ENCODE results near the gene FBXL2. TPM values are rescaled to one million over a fixed set of nuclear protein-coding genes. Genes with fewer than 3 reads are reported as not detected.

The FBXL2 gene
- total RNA-seq, 4 donors from 2014 or later: 0.76 to 6.0 (median 3.0) TPM

- intact Hi-C loops (cut with DNase I; ENCODE audit: low total_unique reads): no loop called here
- H3K4me3 ChIP-seq (ENCODE audit: low read depth, poor library complexity, severe bottlenecking): no peak overlapping the region
- no peak for DNase-seq (ENCODE audit: low spot score in 2 of 2)
- WGBS, 2 donors: 91 to 92% methylated on average over 4 of the region's 4 CpGs
- no peak for TF ChIP-seq POLR2A (IDR thresholded peaks at IDR 0.05)
- no peak for TF ChIP-seq CTCF (IDR thresholded peaks at IDR 0.05)
Measured at GRCh38 chr3:33389908-33390307, 112.7 kb downstream of the FBXL2 start.

- intact Hi-C loops (cut with DNase I; ENCODE audit: low total_unique reads): no loop called here
- no peak for TF ChIP-seq CTCF (IDR thresholded peaks at IDR 0.05)
- TF ChIP-seq POLR2A (IDR thresholded peaks at IDR 0.05): no peak
- no peak overlapping the region for H3K4me3 ChIP-seq (ENCODE audit: low read depth, poor library complexity, severe bottlenecking)
- WGBS, 2 donors: 84 to 88% methylated on average over 8 of the region's 8 CpGs
- no peak for DNase-seq (ENCODE audit: low spot score in 2 of 2)
Measured at GRCh38 chr3:33391255-33391995, 114.2 kb downstream of the FBXL2 start.

DNA sequence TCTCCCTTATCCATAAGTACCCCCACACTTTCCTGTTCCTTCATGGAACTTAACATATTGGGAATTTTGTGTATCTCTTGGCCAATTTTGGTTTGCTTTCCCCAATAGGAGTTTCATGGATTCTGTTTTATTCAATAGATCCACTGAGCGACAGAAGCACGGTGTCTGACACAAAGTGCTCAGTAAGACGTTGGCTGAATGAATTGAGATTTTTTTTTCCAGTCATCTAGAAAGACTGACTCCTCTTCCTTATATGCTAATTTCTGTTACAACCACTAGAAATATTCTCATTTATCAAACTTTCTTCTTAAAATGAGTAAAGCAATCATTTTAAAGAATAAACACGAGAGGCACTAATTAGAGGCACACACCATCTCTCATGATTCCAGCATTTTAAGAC, 114.9 kb downstream of the FBXL2 start:
- WGBS, 2 donors: 95% methylated on average over 4 of the region's 4 CpGs
- DNase-seq (ENCODE audit: low spot score in 2 of 2): no peak
- intact Hi-C loops (cut with DNase I; ENCODE audit: low total_unique reads): no loop called here
- TF ChIP-seq CTCF (IDR thresholded peaks at IDR 0.05): no peak
- no peak for TF ChIP-seq POLR2A (IDR thresholded peaks at IDR 0.05)
- no peak overlapping the region for H3K4me3 ChIP-seq (ENCODE audit: low read depth, poor library complexity, severe bottlenecking)

- no peak overlapping the region for H3K4me3 ChIP-seq (ENCODE audit: low read depth, poor library complexity, severe bottlenecking)
- no peak for DNase-seq (ENCODE audit: low spot score in 2 of 2)
- intact Hi-C loops (cut with DNase I; ENCODE audit: low total_unique reads): no loop called here
- WGBS, 2 donors: 57 to 61% methylated on average over 4 of the region's 4 CpGs
- TF ChIP-seq CTCF (IDR thresholded peaks at IDR 0.05): no peak
- no peak for TF ChIP-seq POLR2A (IDR thresholded peaks at IDR 0.05)
Measured at GRCh38 chr3:33392703-33393125, 115.5 kb downstream of the FBXL2 start.

DNA sequence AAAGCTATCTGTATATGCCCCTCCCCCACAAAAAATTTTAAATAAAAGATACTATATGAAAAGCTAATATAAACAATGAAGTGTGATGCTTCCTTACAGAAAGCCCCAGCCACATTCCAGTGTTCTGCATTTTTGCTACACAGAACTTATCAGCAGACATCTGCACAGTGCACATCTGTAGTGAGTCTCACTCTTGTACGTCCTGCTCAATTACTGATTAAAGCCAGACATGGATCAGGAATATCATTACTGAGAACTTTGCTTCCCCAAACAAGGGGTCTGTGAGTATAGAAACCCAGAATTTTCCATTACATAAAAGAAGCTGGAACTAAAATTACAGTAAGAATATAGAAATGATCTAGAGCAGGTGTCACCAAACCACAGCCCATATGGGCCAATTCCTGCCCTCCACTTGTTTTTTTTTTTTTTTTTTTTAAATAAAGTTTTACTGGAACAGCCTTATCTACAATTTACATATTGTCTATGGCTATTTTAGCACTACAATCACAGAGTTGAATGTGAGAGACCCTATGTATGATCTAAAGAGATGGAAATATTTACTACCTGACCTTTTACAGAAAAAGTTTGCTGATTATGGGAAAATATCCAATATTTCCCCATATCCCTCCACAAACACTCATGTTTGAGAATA, 117.3 kb downstream of the FBXL2 start:
- TF ChIP-seq POLR2A (IDR thresholded peaks at IDR 0.05) (no peak), CTCF (IDR thresholded peaks at IDR 0.05) (no peak)
- 80 to 90% methylated on average over 1 of the region's 1 CpG for WGBS, 2 donors
- intact Hi-C loops (cut with DNase I; ENCODE audit: low total_unique reads): no loop called here
- no peak for DNase-seq (ENCODE audit: low spot score in 2 of 2)
- H3K4me3 ChIP-seq (ENCODE audit: low read depth, poor library complexity, severe bottlenecking): no peak overlapping the region
